B cell (primary cell): Measurements from ENCODE around the gene SELENON. TPM values are rescaled to one million over a fixed set of nuclear protein-coding genes. Genes with fewer than 3 reads are reported as not detected.

Experiments
- polyA plus RNA-seq: library from polyadenylated mRNA; depleted of rRNA; stranded (reverse); fragments of >200 nt; gene quantifications from 2 replicates; pipeline ENCODE4 v1.2.3, GENCODE V29; 2012
- total RNA-seq, 2 donors: library from RNA; stranded (reverse); fragments of 120-200 nt in 1 of 2; gene quantifications; 1 replicate in 1 of 2; 2 replicates in 1 of 2; pipeline versions ENCODE4 v1.2.3 to v1.2.4, GENCODE V29; 2013 to 2022

SELENON gene
- total and polyA plus RNA-seq, 2 donors (not counting 1 experiment from before 2014, with no cell fraction given) = 10.9 to 16.5 TPM

Other genes starting within 250 kb of the SELENON start
- gene MAN1C1, start 183.4 kb upstream of the SELENON start, total RNA-seq = 0.70 and 0.89 TPM in 2 replicates
- gene MAN1C1, start 183.4 kb upstream of the SELENON start, polyA plus RNA-seq = 0.31 and 1.1 TPM in 2 replicates
- gene MTFR1L, start 19.8 kb downstream of the SELENON start, total RNA-seq = 40.9 and 41.5 TPM in 2 replicates
- 39.5 and 44.6 TPM in 2 replicates for gene MTFR1L, start 19.8 kb downstream of the SELENON start, polyA plus RNA-seq
- gene AUNIP, start 59.3 kb downstream of the SELENON start, total RNA-seq = 0.27 TPM in 1 of 2 replicates, not detected in the other
- not detected in 2 replicates for gene AUNIP, start 59.3 kb downstream of the SELENON start, polyA plus RNA-seq
- gene PAQR7, start 75.5 kb downstream of the SELENON start, total RNA-seq = 5.5 and 6.6 TPM in 2 replicates
- gene PAQR7, start 75.5 kb downstream of the SELENON start, polyA plus RNA-seq = 2.7 and 4.2 TPM in 2 replicates
- gene STMN1, start 106.2 kb downstream of the SELENON start, total RNA-seq = 42.2 and 48.0 TPM in 2 replicates
- gene STMN1, start 106.2 kb downstream of the SELENON start, polyA plus RNA-seq = 9.9 and 20.7 TPM in 2 replicates
- gene PAFAH2, start 197.9 kb downstream of the SELENON start, total RNA-seq = 8.8 and 10.8 TPM in 2 replicates
- gene PAFAH2, start 197.9 kb downstream of the SELENON start, polyA plus RNA-seq = 5.1 and 6.0 TPM in 2 replicates
- gene EXTL1, start 221.6 kb downstream of the SELENON start, total RNA-seq = 0.12 TPM in 2 replicates
- gene EXTL1, start 221.6 kb downstream of the SELENON start, polyA plus RNA-seq = not detected in 2 replicates
- gene SLC30A2, start 245.9 kb downstream of the SELENON start, total RNA-seq = not detected in 2 replicates
- not detected in 2 replicates for gene SLC30A2, start 245.9 kb downstream of the SELENON start, polyA plus RNA-seq